Stimulated activated naive CD4-positive, alpha-beta T cell treated with Interleukin-2 at 50 U/mL for 16 hours (primary cell): Measurements from ENCODE around the gene OBSCN.
A peak's percentile ranks its signal among the peaks of the same experiment; 100 is the strongest.

ENCODE experiments used
- DNase-seq: peaks from one replicate; lab custom pipeline; 2025; lab: John Stamatoyannopoulos, UW

The OBSCN gene

GRCh38 chr1:228190778-228191177 lies 17.1 kb upstream of the OBSCN start:
- no peak for DNase-seq

- no peak for DNase-seq
These were observed 13.4 kb upstream of the OBSCN start for GRCh38 chr1:228194436-228194835.

GRCh38 chr1:228194921-228195812 lies 12.7 kb upstream of the OBSCN start:
- no peak for DNase-seq

- no peak for DNase-seq
These were observed 10.2 kb upstream of the OBSCN start for GRCh38 chr1:228197555-228198147.

- DNase-seq, result no peak
These were observed 8.8 kb upstream of the OBSCN start for GRCh38 chr1:228198977-228199590.

GRCh38 chr1:228204958-228205357 lies 2.9 kb upstream of the OBSCN start:
- DNase-seq, result no peak

GRCh38 chr1:228205526-228206436 lies 2.1 kb upstream of the OBSCN start:
- no peak for DNase-seq

GRCh38 chr1:228206582-228207351 lies 1.1 kb upstream of the OBSCN start:
- no peak for DNase-seq

GRCh38 chr1:228207381-228207810 lies 448 bp upstream of the OBSCN start:
- DNase-seq, result no peak

- no peak for DNase-seq
These were observed 1.1 kb downstream of the OBSCN start for GRCh38 chr1:228208831-228209551.

- DNase-seq, result no peak
These were observed 1.8 kb downstream of the OBSCN start for GRCh38 chr1:228209657-228210056.

GRCh38 chr1:228210076-228210651 lies 2.3 kb downstream of the OBSCN start:
- no peak for DNase-seq

GRCh38 chr1:228210712-228211530 lies 3.1 kb downstream of the OBSCN start:
- DNase-seq, result no peak

- DNase-seq, result no peak
These were observed 3.9 kb downstream of the OBSCN start for GRCh38 chr1:228211531-228212414.

GRCh38 chr1:228212415-228212965 lies 4.6 kb downstream of the OBSCN start:
- no peak for DNase-seq

- peak; percentile 94 for DNase-seq
These were observed 5.4 kb downstream of the OBSCN start for GRCh38 chr1:228212966-228213844.
